HS-27A (cell line): ENCODE data around the gene KRTCAP3.
A peak's percentile ranks its signal among the peaks of the same experiment; 100 is the strongest.

Source experiments
- DNase-seq: peaks from one replicate; pipeline ENCODE4 v3.0.0-alpha.2; 2012; ENCODE audit warnings: low read depth, missing footprints

Gene KRTCAP3

DNA sequence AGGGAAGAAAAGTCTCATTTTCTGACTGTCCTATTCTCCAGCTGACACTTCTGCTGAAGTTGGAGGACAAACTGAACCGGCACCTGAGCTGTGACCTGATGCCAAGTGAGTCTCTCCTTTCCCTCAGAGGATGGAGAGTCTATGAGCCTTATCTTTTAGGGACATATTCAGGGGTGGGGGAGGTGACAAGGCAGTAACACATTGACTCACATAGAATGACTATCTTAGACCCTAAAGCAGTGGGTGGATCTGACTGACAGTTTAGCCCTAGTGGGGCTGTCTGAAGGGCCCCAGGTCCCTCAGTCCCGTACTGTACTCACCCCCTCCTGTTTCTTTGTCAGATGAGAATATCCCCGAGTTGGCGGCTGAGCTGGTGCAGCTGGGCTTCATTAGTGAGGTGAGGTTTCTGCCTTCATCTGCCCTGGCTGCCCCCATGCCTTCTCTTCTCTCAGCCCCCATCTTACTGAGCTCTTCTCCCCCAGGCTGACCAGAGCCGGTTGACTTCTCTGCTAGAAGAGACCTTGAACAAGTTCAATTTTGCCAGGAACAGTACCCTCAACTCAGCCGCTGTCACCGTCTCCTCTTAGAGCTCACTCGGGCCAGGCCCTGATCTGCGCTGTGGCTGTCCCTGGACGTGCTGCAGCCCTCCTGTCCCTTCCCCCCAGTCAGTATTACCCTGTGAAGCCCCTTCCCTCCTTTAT, 805 bp upstream of the KRTCAP3 start:
- no peak for DNase-seq

- no peak for DNase-seq
Measured at GRCh38 chr2:27442920-27443282, 720 bp downstream of the KRTCAP3 start.

- no peak for DNase-seq
Measured at GRCh38 chr2:27445155-27445554, 3.0 kb downstream of the KRTCAP3 start.

DNA sequence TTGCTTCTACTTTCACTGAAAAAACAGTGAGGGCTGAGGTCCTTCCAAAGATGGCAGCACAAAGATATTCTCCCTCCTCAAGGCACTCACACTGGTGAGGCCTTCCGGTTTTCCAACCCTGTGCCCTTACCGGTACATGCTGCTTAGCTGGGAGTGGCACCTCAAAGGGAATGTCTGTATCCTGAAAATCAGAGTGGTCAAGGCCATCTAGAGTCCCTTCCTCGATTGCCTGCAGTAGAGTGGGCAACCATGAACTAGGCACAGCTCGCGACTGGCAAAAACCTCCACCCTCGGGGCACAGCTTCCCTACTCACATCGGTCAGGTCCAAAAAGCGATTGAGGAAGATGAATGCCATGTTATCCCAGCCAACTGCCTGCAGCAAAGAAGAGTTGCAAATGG, 3.4 kb downstream of the KRTCAP3 start:
- no peak for DNase-seq

- DNase-seq: no peak
Measured at GRCh38 chr2:27446057-27446456, 3.9 kb downstream of the KRTCAP3 start.

DNA sequence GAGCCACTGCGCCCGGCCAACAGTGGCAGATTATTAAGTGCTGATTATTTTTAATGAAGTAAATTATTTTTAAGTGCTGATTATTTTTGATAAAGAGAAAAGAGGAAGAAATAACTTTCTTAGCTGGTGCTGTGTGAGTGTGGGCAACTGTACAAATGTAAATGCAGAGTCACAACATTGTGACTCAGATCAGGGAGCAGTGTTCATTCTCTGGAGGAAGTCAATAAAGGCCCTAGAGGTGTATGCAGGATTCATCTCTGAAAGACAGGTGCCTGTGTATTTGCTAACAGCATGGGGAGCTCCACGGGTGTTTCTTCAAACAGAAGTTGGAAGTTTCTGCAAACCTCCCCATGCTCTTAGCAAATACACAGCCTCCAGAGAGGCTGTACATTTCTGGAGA, 6.2 kb downstream of the KRTCAP3 start:
- no peak for DNase-seq

- no peak for DNase-seq
Measured at GRCh38 chr2:27451095-27451494, 8.9 kb downstream of the KRTCAP3 start.

DNA sequence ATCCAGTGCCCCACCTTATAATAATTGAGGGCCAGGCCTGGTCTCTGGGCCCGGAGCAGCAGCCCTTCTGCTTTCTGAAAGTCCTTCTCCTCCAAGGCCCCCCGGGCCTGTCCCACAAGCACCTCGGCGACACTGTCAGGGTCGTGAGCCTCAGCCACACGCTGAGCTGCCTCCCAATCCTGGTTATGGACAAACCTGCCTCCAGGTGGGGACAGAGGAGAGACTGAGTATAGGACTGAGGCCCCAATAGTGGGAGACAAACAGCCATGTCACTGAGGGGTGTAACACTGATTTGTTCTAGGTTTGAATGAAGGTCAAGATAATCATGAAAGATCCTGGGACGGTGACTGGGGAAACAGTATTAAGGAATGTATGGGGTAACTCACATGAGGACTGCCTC, 11.8 kb downstream of the KRTCAP3 start:
- no peak for DNase-seq

GRCh38 chr2:27461118-27461517, 18.9 kb downstream of the KRTCAP3 start:
- DNase-seq: no peak

GRCh38 chr2:27464443-27464842, 22.3 kb downstream of the KRTCAP3 start:
- DNase-seq: no peak

DNA sequence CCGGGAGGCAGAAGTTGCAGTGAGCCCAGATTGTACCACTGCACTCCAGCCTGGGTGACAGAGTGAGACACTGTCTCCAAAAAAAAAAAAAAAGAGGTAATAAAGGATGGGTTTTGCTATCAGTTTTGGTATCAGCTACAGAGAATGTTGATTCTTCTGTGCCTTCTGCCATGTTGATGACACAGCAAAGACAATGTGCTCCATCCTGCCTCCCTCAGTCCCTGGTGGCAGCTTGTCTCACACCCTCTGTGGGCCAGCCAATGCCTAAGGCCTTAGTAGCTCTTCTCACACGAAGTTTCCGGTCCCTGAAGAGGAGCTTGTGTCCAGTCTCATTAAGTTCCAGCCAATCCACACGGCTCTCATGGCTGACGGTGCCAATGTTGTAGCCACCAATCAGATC, 29.8 kb downstream of the KRTCAP3 start:
- no peak for DNase-seq

- no peak for DNase-seq
Measured at GRCh38 chr2:27485496-27485895, 43.3 kb downstream of the KRTCAP3 start.

GRCh38 chr2:27489118-27489497, 46.9 kb downstream of the KRTCAP3 start:
- no peak for DNase-seq

- DNase-seq: peak; percentile 86
Measured at GRCh38 chr2:27489498-27490397, 47.6 kb downstream of the KRTCAP3 start, which contains the start of gene IFT172. TSS of gene IFT172 (minus strand) at chr2:27489743. CDS start at chr2:27489653, 90 bp downstream.

- DNase-seq: no peak
Measured at GRCh38 chr2:27492557-27492956, 50.4 kb downstream of the KRTCAP3 start.

DNA sequence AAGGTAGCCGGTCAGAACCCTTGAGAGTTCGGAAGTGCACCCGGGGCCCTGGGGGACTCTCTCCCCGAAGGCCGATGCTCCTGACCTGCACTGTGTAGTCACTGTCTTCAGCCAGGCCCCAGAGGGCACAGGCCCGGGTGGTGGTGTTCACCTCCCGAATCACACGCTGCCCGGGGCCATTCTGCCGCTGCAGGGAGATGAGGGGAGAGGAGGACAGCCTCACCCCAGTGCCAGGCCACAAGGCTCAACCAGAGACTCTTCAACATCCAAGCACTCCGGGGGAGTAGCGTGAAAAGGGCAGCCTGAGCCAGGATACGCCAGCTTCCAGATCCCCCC, 51.7 kb downstream of the KRTCAP3 start:
- DNase-seq: no peak
